ENCODE measurements around the gene ZP2. TPM values are rescaled to one million over a fixed set of nuclear protein-coding genes. Genes with fewer than 3 reads are reported as not detected.

Gene ZP2
- total and polyA plus RNA-seq, 8 donors, result 0.05 to 0.55 TPM; not detected in 6

DNA sequence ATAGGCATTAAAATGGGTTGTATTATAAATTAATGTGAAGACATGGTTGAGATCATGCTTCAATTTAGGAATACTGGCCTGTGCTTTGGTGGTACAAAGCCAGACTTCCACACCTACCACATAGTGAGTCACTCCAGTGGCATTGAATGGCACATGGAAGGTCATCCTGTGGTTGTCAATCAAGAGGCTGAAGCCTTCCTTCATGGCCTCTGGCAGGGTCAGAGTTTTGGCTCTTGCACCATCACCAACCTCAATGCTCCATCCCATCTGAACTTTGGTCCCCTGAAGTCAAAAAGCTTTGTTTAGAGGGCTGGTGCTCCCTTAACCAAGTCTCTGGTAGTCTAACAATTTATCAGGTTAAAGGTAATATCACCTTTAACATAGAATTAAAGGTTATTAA, 6.1 kb downstream of the ZP2 start:
- Histone ChIP-seq H3K4me1 (no peaks in the 10 kb centered on the region), H3K4me3 (no peak overlapping the region), H3K27ac (no peak overlapping the region), H3K27me3 (peaks cover 0 to 7% (median 0%) of the 10 kb centered on the region in 3 donors), H3K36me3 (no peaks in the 10 kb centered on the region), H3K9me3 (no peaks in the 10 kb centered on the region)
- TF ChIP-seq POLR2A (IDR thresholded peaks at IDR 0.05) (no peak), EP300 (IDR thresholded peaks at IDR 0.05) (no peak), POLR2AphosphoS5 (IDR thresholded peaks at IDR 0.05) (no peak)
- TF ChIP-seq, protein P1, sequence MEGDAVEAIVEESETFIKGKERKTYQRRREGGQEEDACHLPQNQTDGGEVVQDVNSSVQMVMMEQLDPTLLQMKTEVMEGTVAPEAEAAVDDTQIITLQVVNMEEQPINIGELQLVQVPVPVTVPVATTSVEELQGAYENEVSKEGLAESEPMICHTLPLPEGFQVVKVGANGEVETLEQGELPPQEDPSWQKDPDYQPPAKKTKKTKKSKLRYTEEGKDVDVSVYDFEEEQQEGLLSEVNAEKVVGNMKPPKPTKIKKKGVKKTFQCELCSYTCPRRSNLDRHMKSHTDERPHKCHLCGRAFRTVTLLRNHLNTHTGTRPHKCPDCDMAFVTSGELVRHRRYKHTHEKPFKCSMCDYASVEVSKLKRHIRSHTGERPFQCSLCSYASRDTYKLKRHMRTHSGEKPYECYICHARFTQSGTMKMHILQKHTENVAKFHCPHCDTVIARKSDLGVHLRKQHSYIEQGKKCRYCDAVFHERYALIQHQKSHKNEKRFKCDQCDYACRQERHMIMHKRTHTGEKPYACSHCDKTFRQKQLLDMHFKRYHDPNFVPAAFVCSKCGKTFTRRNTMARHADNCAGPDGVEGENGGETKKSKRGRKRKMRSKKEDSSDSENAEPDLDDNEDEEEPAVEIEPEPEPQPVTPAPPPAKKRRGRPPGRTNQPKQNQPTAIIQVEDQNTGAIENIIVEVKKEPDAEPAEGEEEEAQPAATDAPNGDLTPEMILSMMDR (IDR thresholded peaks at IDR 0.05), result no peak
- DNase-seq, result no peak
- intact Hi-C loops (cut with DNase I; ENCODE audit: low total_unique reads), result no loop called here

DNA sequence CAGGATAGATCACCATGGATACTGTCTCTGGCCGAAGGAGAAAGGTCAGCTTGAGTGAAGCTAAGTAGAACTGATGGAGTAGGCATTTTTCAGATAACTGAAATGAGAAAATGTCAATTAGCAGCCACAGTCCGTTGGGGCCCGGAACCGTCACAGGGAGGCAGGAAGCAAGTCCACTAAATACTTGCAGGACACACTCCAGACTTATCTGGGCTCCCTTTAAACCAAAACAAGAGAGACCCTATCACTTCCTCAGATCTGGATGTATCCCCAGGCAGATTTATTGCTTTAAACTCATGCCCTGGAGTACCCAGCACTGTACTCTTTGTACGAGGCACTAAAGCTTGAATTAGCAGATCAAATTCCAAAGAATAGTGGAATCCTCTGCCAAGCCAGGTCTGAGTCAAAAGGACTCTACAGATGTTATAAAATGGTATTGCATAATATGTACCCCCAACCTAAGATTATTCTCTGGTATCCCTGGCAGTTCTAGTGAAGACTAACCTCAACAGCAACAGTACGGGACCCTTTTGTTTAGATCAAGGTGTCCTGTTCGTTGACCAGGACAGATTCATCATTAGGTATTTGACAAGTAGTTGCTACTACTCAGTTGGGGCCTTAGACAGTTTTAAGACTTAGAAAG, 8.1 kb downstream of the ZP2 start:
- H3K9me3 ChIP-seq, result no peaks in the 10 kb centered on the region
- intact Hi-C loops (cut with DNase I; ENCODE audit: low total_unique reads), result no loop called here
- H3K36me3 ChIP-seq, result no peaks in the 10 kb centered on the region
- no peaks in the 10 kb centered on the region for H3K4me1 ChIP-seq
- peaks cover 0 to 16% (median 0%) of the 10 kb centered on the region in 3 donors for H3K27me3 ChIP-seq
- no peak overlapping the region for H3K4me3 ChIP-seq
- DNase-seq, result no peak
- TF ChIP-seq, protein P1 (IDR thresholded peaks at IDR 0.05), result no peak
- TF ChIP-seq POLR2AphosphoS5 (IDR thresholded peaks at IDR 0.05) (no peak), EP300 (IDR thresholded peaks at IDR 0.05) (no peak), POLR2A (IDR thresholded peaks at IDR 0.05) (no peak)
- no peak overlapping the region for H3K27ac ChIP-seq
- 49 to 74% (median 64%) methylated on average over 7 of the region's 7 CpGs for WGBS, 5 donors

DNA sequence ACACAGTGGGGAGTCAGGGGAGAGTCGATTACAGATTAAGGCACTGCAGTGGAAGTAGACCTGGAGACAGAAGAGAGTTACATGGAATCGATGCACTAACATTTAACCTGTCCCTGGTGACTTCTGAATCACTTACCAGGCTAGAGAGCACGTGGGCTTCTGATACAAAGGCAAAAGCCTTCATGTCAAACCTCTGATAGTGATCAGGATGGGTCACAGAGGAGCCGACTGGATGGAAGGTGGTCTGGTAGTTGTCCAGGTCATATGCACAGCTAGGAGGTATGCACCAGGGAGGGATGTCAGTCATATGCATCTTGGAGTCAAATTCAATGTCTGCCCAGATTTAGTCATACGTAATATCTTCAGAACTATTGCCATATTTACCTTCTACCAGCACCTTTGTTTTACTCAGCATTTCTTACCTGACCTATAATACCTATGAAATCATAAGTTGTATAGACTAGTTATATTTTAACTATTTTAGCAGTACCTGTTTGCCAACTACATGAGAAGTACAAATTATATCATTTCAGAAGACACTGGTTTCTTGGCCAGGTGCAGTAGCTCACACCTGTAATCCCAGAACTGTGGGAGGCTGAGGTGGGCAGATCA, 11.7 kb downstream of the ZP2 start:
- no peaks in the 10 kb centered on the region for H3K36me3 ChIP-seq
- H3K4me3 ChIP-seq, result no peak overlapping the region
- 39 to 52% (median 48%) methylated on average over 5 of the region's 5 CpGs for WGBS, 5 donors
- peaks cover 0 to 17% (median 0%) of the 10 kb centered on the region in 3 donors for H3K27me3 ChIP-seq
- peak in 1 of 2 donors; percentile 16 for DNase-seq
- TF ChIP-seq EP300 (IDR thresholded peaks at IDR 0.05), result no peak
- no peak for TF ChIP-seq POLR2A (IDR thresholded peaks at IDR 0.05)
- no peak for TF ChIP-seq POLR2AphosphoS5 (IDR thresholded peaks at IDR 0.05)
- TF ChIP-seq, protein P1 (IDR thresholded peaks at IDR 0.05), result no peak
- no peaks in the 10 kb centered on the region for H3K4me1 ChIP-seq
- no peak overlapping the region for H3K27ac ChIP-seq
- H3K9me3 ChIP-seq, result no peaks in the 10 kb centered on the region
- intact Hi-C loops (cut with DNase I; ENCODE audit: low total_unique reads), result no loop called here

DNA sequence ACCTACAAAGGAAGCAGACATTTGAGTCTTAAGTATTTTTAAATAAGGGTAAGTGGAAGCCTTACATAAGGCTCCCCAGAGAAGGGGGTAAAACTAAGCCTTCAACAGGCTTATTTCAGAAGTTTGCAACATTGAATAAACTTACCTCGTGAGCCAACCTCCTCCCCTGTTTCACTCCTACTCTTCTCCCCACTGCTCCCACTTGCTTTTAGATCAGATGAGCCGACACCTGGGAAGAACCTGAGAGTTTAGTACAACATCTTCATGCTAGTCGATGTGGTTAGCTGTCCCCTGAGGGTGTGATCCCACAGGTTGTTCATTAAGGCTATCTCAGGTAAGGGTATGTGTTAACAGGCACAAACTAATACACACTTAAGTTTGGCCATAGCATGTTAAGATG, 13.8 kb downstream of the ZP2 start:
- TF ChIP-seq EP300 (IDR thresholded peaks at IDR 0.05) (no peak), POLR2AphosphoS5 (IDR thresholded peaks at IDR 0.05) (no peak), POLR2A (IDR thresholded peaks at IDR 0.05) (no peak)
- TF ChIP-seq, protein P1 (IDR thresholded peaks at IDR 0.05), result no peak
- no peaks in the 10 kb centered on the region for H3K36me3 ChIP-seq
- H3K4me3 ChIP-seq, result no peak overlapping the region
- peaks cover 0 to 21% (median 0%) of the 10 kb centered on the region in 3 donors for H3K27me3 ChIP-seq
- intact Hi-C loops (cut with DNase I; ENCODE audit: low total_unique reads), result no loop called here
- no peak for DNase-seq
- no peaks in the 10 kb centered on the region for H3K9me3 ChIP-seq
- H3K4me1 ChIP-seq, result no peaks in the 10 kb centered on the region
- H3K27ac ChIP-seq, result no peak overlapping the region
- WGBS, 5 donors, result 81 to 92% (median 85%) methylated on average over 3 of the region's 3 CpGs
